HCT116 (cell line): Measurements from ENCODE around the gene CHL1. TPM values are rescaled to one million over a fixed set of nuclear protein-coding genes. Genes with fewer than 3 reads are reported as not detected.

Source experiments
- ATAC-seq: fragments of 200-7000 bp; cut with Tn5 transposase; 2 replicates; pipeline ENCODE4 v1.9.1; 2020; ENCODE audit warnings: mild to moderate bottlenecking, moderate library complexity
- BruUV-seq: library from RNA; stranded (reverse); fragments of 400-500 nt; replicated peaks from 2 replicates; lab custom pipeline; 2021; lab: Mats Ljungman, UMichigan
- CTCF ChIA-PET: fragments of 300-600 bp; sonication (Branson Sonifier 250); formaldehyde crosslinking; loops from one replicate; lab custom pipeline; 2021; ENCODE audit warnings: antibody characterized with exemption; lab: Charles Lee
- POLR2A ChIA-PET: fragments of 300-600, 350-600 bp; sonication (Branson Sonifier 250); formaldehyde crosslinking; loops from one replicate; lab custom pipeline; 2021; ENCODE audit warnings: antibody characterized with exemption; lab: Charles Lee
- RAD21 ChIA-PET, 2 experiments: fragments of 300-600 bp; sonication (Branson Sonifier 250); formaldehyde crosslinking; loops; one replicate each; lab custom pipeline; 2023; ENCODE audit warnings: low total read pairs in 2 of 2; ENCODE audit not compliant: uncharacterized antibody in 2 of 2, unreplicated experiment in 2 of 2, low non-redundant PET in 1 of 2; lab: Charles Lee
- DNase-seq: peaks from one replicate; pipeline ENCODE4 v3.0.0-alpha.2; 2010; ENCODE audit warnings: low read depth, low spot score
- H2AFZ ChIP-seq: fragments of 200-600 bp; shearing (Covaris generic), sonication (generic); 2 replicates; pipeline ENCODE4 v1.6.1; 2017; ENCODE audit warnings: low read depth, mixed run types, mixed read lengths, antibody characterized with exemption, low read length; ENCODE audit not compliant: poor library complexity, severe bottlenecking
- H3K27ac ChIP-seq: 2 replicates; pipeline ENCODE4 v1.5.1; 2012; ENCODE audit warnings: low read depth, low read length
- H3K27me3 ChIP-seq: fragments of 200-600 bp; sonication (generic); 2 replicates; pipeline ENCODE4 v1.6.1; 2016; ENCODE audit warnings: mixed run types, low read length, mixed read lengths; ENCODE audit not compliant: insufficient read depth
- H3K36me3 ChIP-seq, 2 experiments: fragments of 200-500 bp in 1 of 2; fragments of 200-600 bp in 1 of 2; sonication (Bioruptor generic) in 1 of 2; sonication (generic) in 1 of 2; 2 replicates each; pipeline versions ENCODE4 v1.5.1 to v1.6.1; 2014 to 2016; ENCODE audit warnings: low read length in 2 of 2, inconsistent platforms in 1 of 2, mixed read lengths in 1 of 2, mixed run types in 1 of 2; ENCODE audit not compliant: insufficient read depth in 2 of 2, control insufficient read depth in 1 of 2
- H3K4me1 ChIP-seq, 2 experiments: fragments of 200-600 bp in 1 of 2; sonication (generic) in 1 of 2; 2 replicates each; pipeline versions ENCODE4 v1.5.1 to v1.6.1; 2012 to 2017; ENCODE audit warnings: low read length in 2 of 2, inconsistent platforms in 1 of 2, mild to moderate bottlenecking in 1 of 2, mixed read lengths in 1 of 2, mixed run types in 1 of 2, moderate library complexity in 1 of 2; ENCODE audit not compliant: insufficient read depth in 2 of 2, control insufficient read depth in 1 of 2
- H3K4me2 ChIP-seq: fragments of 200-600 bp; sonication (generic); 2 replicates; pipeline ENCODE4 v1.6.1; 2017; ENCODE audit warnings: mixed run types, low read length, mixed read lengths
- H3K4me3 ChIP-seq, 2 experiments: fragments of 200-600 bp in 1 of 2; sonication (generic) in 1 of 2; replicated peaks in 1 of 2; 2 replicates each; pipeline ENCODE4 v1.5.1; 2011 to 2016; ENCODE audit warnings: low read length in 2 of 2, control low read depth in 1 of 2, low read depth in 1 of 2, mild to moderate bottlenecking in 1 of 2, mixed read lengths in 1 of 2, mixed run types in 1 of 2
- H3K79me2 ChIP-seq: fragments of 200-600 bp; sonication (generic); 2 replicates; pipeline ENCODE4 v1.6.1; 2017; ENCODE audit warnings: mild to moderate bottlenecking, mixed run types, low read length, moderate library complexity, mixed read lengths; ENCODE audit not compliant: insufficient read depth
- H3K9ac ChIP-seq: fragments of 200-600 bp; sonication (generic); 2 replicates; pipeline ENCODE4 v1.6.1; 2016; ENCODE audit warnings: low read length, mixed read lengths
- H3K9me2 ChIP-seq: fragments of 200-600 bp; sonication (generic), shearing (Covaris generic); 2 replicates; pipeline ENCODE4 v1.6.1; 2017; ENCODE audit warnings: mixed run types, mild to moderate bottlenecking, moderate library complexity; ENCODE audit not compliant: insufficient read depth
- H3K9me3 ChIP-seq, 2 experiments: fragments of 200-500 bp in 1 of 2; fragments of 200-600 bp in 1 of 2; sonication (Bioruptor generic) in 1 of 2; sonication (generic) in 1 of 2; 2 replicates each; pipeline ENCODE4 v1.6.1; 2014 to 2017; ENCODE audit warnings: low read length in 2 of 2, mixed read lengths in 2 of 2, inconsistent platforms in 1 of 2, low read depth in 1 of 2, mild to moderate bottlenecking in 1 of 2, mixed run types in 1 of 2, moderate library complexity in 1 of 2; ENCODE audit not compliant: control insufficient read depth in 1 of 2, insufficient read depth in 1 of 2
- H4K20me1 ChIP-seq: fragments of 200-600 bp; sonication (generic), shearing (Covaris generic); 2 replicates; pipeline ENCODE4 v1.6.1; 2017; ENCODE audit warnings: mixed run types, mild to moderate bottlenecking, moderate library complexity; ENCODE audit not compliant: insufficient read depth
- ATF3 ChIP-seq: IDR thresholded peaks from 2 replicates; pipeline ENCODE4 v1.6.1; 2012
- CTCF ChIP-seq, 3 experiments: fragments of 200-600 bp in 1 of 3; sonication (generic) in 1 of 3; IDR thresholded peaks in 2 of 3; conservative IDR thresholded peaks in 1 of 3; 2 replicates each; pipeline ENCODE4 v1.5.1; 2012 to 2017; ENCODE audit warnings: low read depth in 2 of 3, low read length in 2 of 3, antibody characterized with exemption in 1 of 3, borderline replicate concordance in 1 of 3, control low read depth in 1 of 3, mild to moderate bottlenecking in 1 of 3, mixed read lengths in 1 of 3, mixed run types in 1 of 3, moderate library complexity in 1 of 3; ENCODE audit not compliant: insufficient read depth in 1 of 3
- EZH2 ChIP-seq: fragments of 200-600 bp; sonication (generic); IDR thresholded peaks from 2 replicates; pipeline ENCODE4 v1.6.1; 2017; ENCODE audit warnings: antibody characterized with exemption, mixed run types
- FOSL1 ChIP-seq: IDR thresholded peaks from 2 replicates; pipeline ENCODE4 v1.6.1; 2012; ENCODE audit warnings: low read depth
- RAD21 ChIP-seq: IDR thresholded peaks from 2 replicates; pipeline ENCODE4 v1.6.1; 2012; ENCODE audit warnings: low read depth, mild to moderate bottlenecking
- TCF7L2 ChIP-seq: IDR thresholded peaks from 2 replicates; pipeline ENCODE4 v1.7.0; 2011; ENCODE audit warnings: borderline replicate concordance, inconsistent platforms; ENCODE audit not compliant: insufficient read depth, insufficient read length; ENCODE audit errors: extremely low read depth
- YY1 ChIP-seq: IDR thresholded peaks from 2 replicates; pipeline ENCODE4 v1.6.1; 2011; ENCODE audit warnings: low read length, low read depth, moderate library complexity, mild to moderate bottlenecking; ENCODE audit not compliant: insufficient replicate concordance; ENCODE audit errors: extremely low read depth
- ZBTB33 ChIP-seq: IDR thresholded peaks from 2 replicates; pipeline ENCODE4 v1.6.1; 2011; ENCODE audit warnings: mild to moderate bottlenecking, low read length, moderate library complexity; ENCODE audit not compliant: insufficient replicate concordance; ENCODE audit errors: extremely low read depth
- ZNF274 ChIP-seq: fragments of 200-500 bp; sonication (Bioruptor generic); IDR thresholded peaks from 2 replicates; pipeline ENCODE4 v1.6.1; 2014; ENCODE audit warnings: mild to moderate bottlenecking, low read depth, low read length, inconsistent platforms
- intact Hi-C: fragments of 100-400 bp; cut with micrococcal nuclease; formaldehyde crosslinking; loops from 2 replicates; pipeline ENCODE4 v1.10.0; 2022
- total RNA-seq: library from RNA; stranded (reverse); gene quantifications from one replicate; pipeline ENCODE4 v1.2.1, GENCODE V29; 2021; ENCODE audit not compliant: unreplicated experiment

The CHL1 gene
- total RNA-seq, 1 experiment from 2014 or later, result not detected

- Histone ChIP-seq H3K9me2 (no peaks in the 10 kb centered on the region), H3K4me3 (no peak overlapping the region), H3K79me2 (no peaks in the 10 kb centered on the region), H4K20me1 (no peaks in the 10 kb centered on the region), H3K27ac (no peak overlapping the region), H3K36me3 (no peaks in the 10 kb centered on the region), H3K4me1 (no peaks in the 10 kb centered on the region), H3K4me2 (no peak overlapping the region), H3K9me3 (peaks cover 3 to 7% of the 10 kb centered on the region in 2 experiments; a peak in 2 of 4 replicates)
- ChIA-PET POLR2A (no interaction called here), RAD21 (no interaction called here)
- DNase-seq (peak; percentile 19), ATAC-seq (no peak; the same call in 1 of the 2 replicates)
- no TSS peak for BruUV-seq
- intact Hi-C loops, result no loop called here
- TF ChIP-seq RAD21 (peak; percentile 51), CTCF (IDR thresholded peaks at IDR 0.05 in 2 of 3, conservative IDR thresholded peaks at IDR 0.05 in 1 of 3; ENCODE audit: borderline replicate concordance in 1 of 3, insufficient read depth in 1 of 3, low read depth in 2 of 3, low read length in 2 of 3) (peak in 2 of 3 experiments; percentile 59 to 76; a peak in 4 of 6 replicates), ZNF274 (no peak)
- TF ChIP-seq, all 23 proteins: peak for 2
- CTCF ChIA-PET, result interaction anchor here (1.1 kb wide), 1 partner anchor 312 kb away, joined by 6 read pairs; no protein-coding TSS in a partner anchor
- Histone ChIP-seq H3K27me3 (no peaks in the 10 kb centered on the region), H3K9ac (no peak overlapping the region), H2AFZ (no peak overlapping the region)
Observed at GRCh38 chr3:354432-354831, 157.9 kb downstream of the CHL1 start.

GRCh38 chr3:355622-356021 is 159.1 kb downstream of the CHL1 start:
- Histone ChIP-seq H3K4me2 (no peak overlapping the region), H3K27me3 (no peaks in the 10 kb centered on the region), H4K20me1 (no peaks in the 10 kb centered on the region), H3K27ac (no peak overlapping the region), H3K4me3 (no peak overlapping the region), H3K36me3 (no peaks in the 10 kb centered on the region), H3K4me1 (no peaks in the 10 kb centered on the region), H3K9me2 (no peaks in the 10 kb centered on the region), H3K9me3 (peaks cover 3 to 10% of the 10 kb centered on the region in 2 experiments; a peak in 2 of 4 replicates), H2AFZ (no peak overlapping the region), H3K79me2 (no peaks in the 10 kb centered on the region), H3K9ac (no peak overlapping the region)
- no TSS peak for BruUV-seq
- ChIA-PET CTCF (no interaction called here), POLR2A (no interaction called here), RAD21 (no interaction called here)
- DNase-seq (no peak), ATAC-seq (no peak)
- intact Hi-C loops, result no loop called here
- TF ChIP-seq EZH2, result no peak
- no peak for TF ChIP-seq CTCF (IDR thresholded peaks at IDR 0.05 in 2 of 3, conservative IDR thresholded peaks at IDR 0.05 in 1 of 3; ENCODE audit: borderline replicate concordance in 1 of 3, insufficient read depth in 1 of 3, low read depth in 2 of 3, low read length in 2 of 3)
- no peak for TF ChIP-seq FOSL1
- no peak for TF ChIP-seq ZBTB33
- TF ChIP-seq ZNF274, result no peak
- no peak for TF ChIP-seq TCF7L2
- TF ChIP-seq ATF3, result no peak
- TF ChIP-seq YY1, result no peak
